Natural killer cell (primary cell): ENCODE data around the gene ILKAP. TPM values are rescaled to one million over a fixed set of nuclear protein-coding genes. Genes with fewer than 3 reads are reported as not detected.

Experiments used
- ATAC-seq, 3 donors: fragments of 150-1000 bp in 2 of 3; fragments of 200-7000 bp in 1 of 3; cut with Tn5 transposase; 1 replicate in 1 of 3; 2 replicates in 2 of 3; pipeline ENCODE4 v1.10.0; 2021; ENCODE audit warnings: mild to moderate bottlenecking in 2 of 3, moderate library complexity in 2 of 3
- DNase-seq, 2 donors: peaks; one replicate each; pipeline versions ENCODE4 v3.0.0 to v3.0.0-alpha.2; 2013 to 2021; ENCODE audit warnings: mixed read lengths in 1 of 2
- H3K27ac ChIP-seq: one replicate; pipeline ENCODE4 v1.5.1; 2013; ENCODE audit warnings: mild to moderate bottlenecking, low read length
- H3K27me3 ChIP-seq: one replicate; pipeline ENCODE4 v1.6.1; 2013; ENCODE audit warnings: low read length; ENCODE audit not compliant: control insufficient read depth, insufficient read depth
- H3K36me3 ChIP-seq: one replicate; pipeline ENCODE4 v1.6.1; 2013; ENCODE audit warnings: low read length; ENCODE audit not compliant: control insufficient read depth, insufficient read depth
- H3K4me1 ChIP-seq: one replicate; pipeline ENCODE4 v1.6.1; 2013; ENCODE audit warnings: low read length; ENCODE audit not compliant: control insufficient read depth, insufficient read depth
- H3K4me3 ChIP-seq: one replicate; pipeline ENCODE4 v1.5.1; 2013; ENCODE audit warnings: low read length
- H3K9me3 ChIP-seq: one replicate; pipeline ENCODE4 v1.6.1; 2013; ENCODE audit warnings: low read length; ENCODE audit not compliant: control insufficient read depth, insufficient read depth
- H3K27ac Mint-ChIP-seq, 2 donors: one replicate each; pipeline ENCODE4 v1.8.0; 2022; ENCODE audit warnings: mild to moderate bottlenecking in 2 of 2, mixed read lengths in 2 of 2, moderate library complexity in 1 of 2
- H3K27me3 Mint-ChIP-seq, 2 donors: one replicate each; pipeline ENCODE4 v1.8.0; 2022; ENCODE audit warnings: low read depth in 2 of 2, mixed read lengths in 2 of 2
- H3K36me3 Mint-ChIP-seq: one replicate; pipeline ENCODE4 v1.8.0; 2022; ENCODE audit warnings: mixed read lengths
- H3K4me1 Mint-ChIP-seq, 2 donors: one replicate each; pipeline ENCODE4 v1.8.0; 2022; ENCODE audit warnings: mixed read lengths in 2 of 2
- H3K4me3 Mint-ChIP-seq: one replicate; pipeline ENCODE4 v1.8.0; 2022; ENCODE audit warnings: mild to moderate bottlenecking, moderate library complexity, mixed read lengths
- H3K9me3 Mint-ChIP-seq, 2 donors: one replicate each; pipeline ENCODE4 v1.8.0; 2022; ENCODE audit warnings: mixed read lengths in 2 of 2
- WGBS: methylation state at CpG from one replicate; pipeline ENCODE4 v1.1.7; 2013; ENCODE audit warnings: missing lambda C conversion rate; ENCODE audit not compliant: insufficient coverage; 5-methylcytosine and 5-hydroxymethylcytosine counted together
- intact Hi-C: fragments of 100-400 bp; cut with micrococcal nuclease; formaldehyde crosslinking; loops from one replicate; pipeline ENCODE4 v1.14.2; 2022
- total RNA-seq, 4 donors: library from RNA; stranded (reverse); fragments of 120-200 nt in 1 of 4; gene quantifications; one replicate each; pipeline versions ENCODE4 v1.2.3 to v1.2.4, GENCODE V29; 2013 to 2022
- TF ChIP-seq, protein P1 (sequence below): fragments of 200-600 bp; IDR thresholded peaks from one replicate; pipeline ENCODE4 v1.8.0; 2022; ENCODE audit warnings: antibody characterized with exemption

Gene ILKAP
- total RNA-seq, 3 donors from 2014 or later (not counting 1 experiment from before 2014, with no cell fraction given) = 146 to 200 (median 183) TPM

DNA sequence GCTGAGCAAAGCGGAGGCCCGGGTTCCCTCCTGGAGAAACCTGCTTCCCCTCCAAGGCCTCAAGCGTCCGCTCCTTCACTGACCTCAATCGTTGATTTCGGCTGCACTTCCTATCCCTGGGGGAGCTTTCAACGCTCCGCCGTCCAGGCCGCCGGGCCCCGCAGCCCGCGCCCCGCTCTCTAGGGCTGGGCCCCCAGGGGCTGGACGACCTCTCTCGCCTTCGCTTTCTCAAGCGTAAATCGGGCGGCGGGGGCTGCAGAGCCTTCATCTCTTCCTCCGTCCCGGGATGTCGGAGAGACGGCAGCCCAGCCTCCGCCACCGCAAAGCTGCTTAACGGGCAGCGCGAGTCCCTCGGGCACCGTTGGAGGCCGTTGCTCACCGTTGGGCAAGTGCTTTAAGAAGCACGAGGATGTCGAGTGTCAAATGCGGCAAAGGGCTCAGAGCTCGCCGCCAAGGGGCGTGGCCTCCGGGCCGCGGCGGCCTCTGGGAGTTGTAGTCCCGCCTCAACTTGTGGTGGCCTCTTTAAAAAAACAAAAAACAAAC lies 27.8 kb upstream of the ILKAP start:
- ATAC-seq (peak; percentile 88 to 94 (median 94)), DNase-seq (peak; percentile 76 to 90)
- H3K4me1 ChIP-seq = peaks cover 19% of the 10 kb centered on the region
- Mint-ChIP-seq H3K27ac (peak overlapping the region; percentile 27 to 77), H3K4me1 (peaks cover 33 to 40% of the 10 kb centered on the region in 2 donors), H3K36me3 (no peaks in the 10 kb centered on the region), H3K9me3 (no peaks in the 10 kb centered on the region), H3K27me3 (peaks cover 0 to 18% of the 10 kb centered on the region in 2 donors), H3K4me3 (peak overlapping the region; percentile 94)
- no peaks in the 10 kb centered on the region for H3K36me3 ChIP-seq
- H3K27me3 ChIP-seq = peaks cover 2% of the 10 kb centered on the region
- TF ChIP-seq, protein P1, sequence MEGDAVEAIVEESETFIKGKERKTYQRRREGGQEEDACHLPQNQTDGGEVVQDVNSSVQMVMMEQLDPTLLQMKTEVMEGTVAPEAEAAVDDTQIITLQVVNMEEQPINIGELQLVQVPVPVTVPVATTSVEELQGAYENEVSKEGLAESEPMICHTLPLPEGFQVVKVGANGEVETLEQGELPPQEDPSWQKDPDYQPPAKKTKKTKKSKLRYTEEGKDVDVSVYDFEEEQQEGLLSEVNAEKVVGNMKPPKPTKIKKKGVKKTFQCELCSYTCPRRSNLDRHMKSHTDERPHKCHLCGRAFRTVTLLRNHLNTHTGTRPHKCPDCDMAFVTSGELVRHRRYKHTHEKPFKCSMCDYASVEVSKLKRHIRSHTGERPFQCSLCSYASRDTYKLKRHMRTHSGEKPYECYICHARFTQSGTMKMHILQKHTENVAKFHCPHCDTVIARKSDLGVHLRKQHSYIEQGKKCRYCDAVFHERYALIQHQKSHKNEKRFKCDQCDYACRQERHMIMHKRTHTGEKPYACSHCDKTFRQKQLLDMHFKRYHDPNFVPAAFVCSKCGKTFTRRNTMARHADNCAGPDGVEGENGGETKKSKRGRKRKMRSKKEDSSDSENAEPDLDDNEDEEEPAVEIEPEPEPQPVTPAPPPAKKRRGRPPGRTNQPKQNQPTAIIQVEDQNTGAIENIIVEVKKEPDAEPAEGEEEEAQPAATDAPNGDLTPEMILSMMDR = no peak
- no peaks in the 10 kb centered on the region for H3K9me3 ChIP-seq
- no peak overlapping the region for H3K27ac ChIP-seq
- intact Hi-C loops = no loop called here
- 3% methylated on average over 46 of the region's 46 CpGs for WGBS
- H3K4me3 ChIP-seq = peak overlapping the region; percentile 48

DNA sequence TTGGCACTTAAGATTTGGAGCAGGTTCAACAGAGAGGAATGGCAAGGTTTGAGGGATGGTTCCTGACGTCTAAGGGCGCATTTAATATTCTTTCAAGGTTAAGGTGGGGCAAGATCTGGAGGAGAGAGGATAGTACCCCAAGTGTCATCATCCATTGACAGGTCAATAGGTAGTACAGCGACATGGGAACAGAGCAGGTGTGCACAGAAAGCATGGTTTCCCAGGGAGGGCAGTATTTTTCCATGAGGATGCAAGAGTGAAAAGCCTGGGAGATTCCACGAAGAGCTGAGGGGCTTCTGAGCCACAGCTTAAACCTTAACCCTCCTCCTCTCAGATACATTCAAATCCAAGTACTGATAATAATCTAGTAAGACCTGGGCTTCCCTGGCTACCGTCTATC lies 27.2 kb upstream of the ILKAP start:
- no peak overlapping the region for H3K27ac ChIP-seq
- peaks cover 2% of the 10 kb centered on the region for H3K27me3 ChIP-seq
- ATAC-seq (no peak), DNase-seq (no peak)
- WGBS = 78% methylated on average over 5 of the region's 5 CpGs
- Mint-ChIP-seq H3K4me1 (peaks cover 33 to 40% of the 10 kb centered on the region in 2 donors), H3K27me3 (peaks cover 0 to 13% of the 10 kb centered on the region in 2 donors), H3K27ac (peak overlapping the region in 1 of 2 donors; percentile 27), H3K36me3 (no peaks in the 10 kb centered on the region), H3K9me3 (no peaks in the 10 kb centered on the region), H3K4me3 (peak overlapping the region; percentile 94)
- no peaks in the 10 kb centered on the region for H3K36me3 ChIP-seq
- H3K4me3 ChIP-seq = no peak overlapping the region
- H3K4me1 ChIP-seq = peaks cover 19% of the 10 kb centered on the region
- intact Hi-C loops = no loop called here
- TF ChIP-seq, protein P1 = no peak
- H3K9me3 ChIP-seq = no peaks in the 10 kb centered on the region

DNA sequence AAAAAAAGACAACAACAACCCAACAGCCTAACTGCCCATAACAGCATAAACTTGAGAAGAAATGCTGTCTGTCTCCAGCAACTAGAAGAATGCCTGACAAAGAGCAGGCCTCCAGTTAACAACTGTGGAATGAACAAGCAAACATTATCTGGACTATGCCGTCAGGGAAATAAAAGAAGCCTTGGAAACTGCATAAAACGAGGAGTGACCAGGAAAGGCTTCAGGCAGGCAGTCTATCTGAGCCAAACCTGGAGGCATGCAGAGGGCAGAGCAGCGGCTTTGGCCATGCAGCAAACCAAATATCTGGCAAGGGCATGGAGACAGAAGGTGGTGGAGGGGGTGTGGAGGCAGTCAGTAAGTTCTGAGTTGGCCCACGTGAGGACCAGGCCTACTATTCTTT lies 25.2 kb upstream of the ILKAP start:
- Mint-ChIP-seq H3K27me3 (peaks cover 0 to 5% of the 10 kb centered on the region in 2 donors), H3K27ac (no peak overlapping the region), H3K4me1 (peaks cover 33 to 40% of the 10 kb centered on the region in 2 donors), H3K36me3 (no peaks in the 10 kb centered on the region), H3K9me3 (no peaks in the 10 kb centered on the region), H3K4me3 (no peak overlapping the region)
- TF ChIP-seq, protein P1 = no peak
- Histone ChIP-seq H3K27ac (no peak overlapping the region), H3K36me3 (no peaks in the 10 kb centered on the region), H3K4me1 (peaks cover 14% of the 10 kb centered on the region), H3K4me3 (no peak overlapping the region), H3K9me3 (no peaks in the 10 kb centered on the region), H3K27me3 (no peaks in the 10 kb centered on the region)
- 86% methylated on average over 4 of the region's 4 CpGs for WGBS
- DNase-seq = no peak
- ATAC-seq = no peak
- intact Hi-C loops = no loop called here

DNA sequence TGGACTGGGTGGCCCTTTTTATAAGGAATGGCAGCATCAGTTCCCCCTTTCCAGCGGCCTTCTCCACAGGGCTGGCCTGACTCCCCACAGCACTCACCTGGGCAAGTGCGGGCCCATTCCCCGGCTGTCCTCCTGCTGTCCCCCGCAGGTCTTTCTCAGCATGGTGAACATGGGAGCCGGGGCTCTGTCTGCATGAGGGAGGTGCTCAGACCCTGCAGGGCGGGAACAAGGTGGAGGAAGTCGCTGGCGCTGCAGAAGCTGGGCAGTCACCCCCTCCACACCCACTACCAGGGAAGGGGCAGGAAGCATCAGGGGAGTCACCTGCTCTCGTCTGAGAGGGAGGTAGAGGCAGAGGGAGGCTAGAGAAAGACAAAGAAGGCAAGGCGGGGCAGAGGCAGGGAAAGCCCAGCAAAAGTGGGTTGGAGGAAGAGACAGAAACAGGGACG lies 24.1 kb upstream of the ILKAP start:
- H3K9me3 ChIP-seq = no peaks in the 10 kb centered on the region
- no peaks in the 10 kb centered on the region for H3K27me3 ChIP-seq
- H3K27ac ChIP-seq = no peak overlapping the region
- no peaks in the 10 kb centered on the region for H3K36me3 Mint-ChIP-seq
- H3K4me1 Mint-ChIP-seq = peaks cover 33 to 40% of the 10 kb centered on the region in 2 donors
- peaks cover 14% of the 10 kb centered on the region for H3K4me1 ChIP-seq
- intact Hi-C loops = no loop called here
- H3K4me3 Mint-ChIP-seq = no peak overlapping the region
- no peak for ATAC-seq
- TF ChIP-seq, protein P1 = no peak
- DNase-seq = no peak
- no peaks in the 10 kb centered on the region for H3K36me3 ChIP-seq
- H3K27ac Mint-ChIP-seq = no peak overlapping the region
- H3K9me3 Mint-ChIP-seq = no peaks in the 10 kb centered on the region
- H3K27me3 Mint-ChIP-seq = peaks cover 0 to 5% of the 10 kb centered on the region in 2 donors
- 92% methylated on average over 8 of the region's 11 CpGs for WGBS
- H3K4me3 ChIP-seq = no peak overlapping the region
